ENCODE data around the gene ASB7.
A peak's percentile ranks its signal among the peaks of the same experiment; 100 is the strongest.
"Not testable (repeated sequence)": the region's sequence is repeated elsewhere in the genome, so short reads cannot be mapped to it uniquely, and the experiment has no call there.

The ASB7 gene

GRCh38 chr15:100651253-100651652 is 48.9 kb downstream of the ASB7 start:
- DNase-seq (ENCODE audit: low spot score): peak; percentile 33

GRCh38 chr15:100652116-100652515 is 49.7 kb downstream of the ASB7 start:
- DNase-seq (ENCODE audit: low spot score): no peak

GRCh38 chr15:100653608-100654007 is 51.2 kb downstream of the ASB7 start:
- no peak for DNase-seq (ENCODE audit: low spot score)

GRCh38 chr15:100658895-100659294 is 56.5 kb downstream of the ASB7 start:
- DNase-seq (ENCODE audit: low spot score): no peak

- no peak for DNase-seq (ENCODE audit: low spot score)
Observed at GRCh38 chr15:100661156-100661555, 58.8 kb downstream of the ASB7 start.

GRCh38 chr15:100663086-100663914 is 60.9 kb downstream of the ASB7 start:
- no peak for DNase-seq (ENCODE audit: low spot score)

GRCh38 chr15:100663915-100664281 is 61.5 kb downstream of the ASB7 start:
- no peak for DNase-seq (ENCODE audit: low spot score)

GRCh38 chr15:100665570-100665969 is 63.2 kb downstream of the ASB7 start:
- DNase-seq (ENCODE audit: low spot score): no peak

GRCh38 chr15:100667405-100668347 is 65.3 kb downstream of the ASB7 start:
- DNase-seq (ENCODE audit: low spot score): peak; percentile 57

GRCh38 chr15:100668348-100668745 is 66.0 kb downstream of the ASB7 start:
- DNase-seq (ENCODE audit: low spot score): no peak

GRCh38 chr15:100669260-100669659 is 66.9 kb downstream of the ASB7 start:
- DNase-seq (ENCODE audit: low spot score): no peak

- DNase-seq (ENCODE audit: low spot score): no peak
Observed at GRCh38 chr15:100670505-100671021, 68.2 kb downstream of the ASB7 start.

- DNase-seq (ENCODE audit: low spot score): no peak
Observed at GRCh38 chr15:100671124-100671680, 68.8 kb downstream of the ASB7 start.

- DNase-seq (ENCODE audit: low spot score): peak; percentile 72
Observed at GRCh38 chr15:100671858-100672543, 69.6 kb downstream of the ASB7 start.

- no peak for DNase-seq (ENCODE audit: low spot score)
Observed at GRCh38 chr15:100672959-100673358, 70.6 kb downstream of the ASB7 start.

GRCh38 chr15:100679151-100679550 is 76.8 kb downstream of the ASB7 start:
- not testable (repeated sequence) for DNase-seq (ENCODE audit: low spot score)

GRCh38 chr15:100680726-100681125 is 78.3 kb downstream of the ASB7 start:
- peak; percentile 1 for DNase-seq (ENCODE audit: low spot score)

- no peak for DNase-seq (ENCODE audit: low spot score)
Observed at GRCh38 chr15:100681335-100681746, 79.0 kb downstream of the ASB7 start.

GRCh38 chr15:100682468-100682867 is 80.1 kb downstream of the ASB7 start:
- DNase-seq (ENCODE audit: low spot score): no peak

- DNase-seq (ENCODE audit: low spot score): peak; percentile 1
Observed at GRCh38 chr15:100683434-100683833, 81.0 kb downstream of the ASB7 start.

- DNase-seq (ENCODE audit: low spot score): no peak
Observed at GRCh38 chr15:100684591-100684990, 82.2 kb downstream of the ASB7 start.
